NCI-H128 (cell line): ENCODE data around the gene CCDC78.
"Not testable (repeated sequence)": the region's sequence is repeated elsewhere in the genome, so short reads cannot be mapped to it uniquely, and the experiment has no call there.

ENCODE experiments used
- DNase-seq: peaks from one replicate; lab custom pipeline; 2025; ENCODE audit not compliant: unreplicated experiment; lab: John Stamatoyannopoulos, UW

CCDC78 gene

DNA sequence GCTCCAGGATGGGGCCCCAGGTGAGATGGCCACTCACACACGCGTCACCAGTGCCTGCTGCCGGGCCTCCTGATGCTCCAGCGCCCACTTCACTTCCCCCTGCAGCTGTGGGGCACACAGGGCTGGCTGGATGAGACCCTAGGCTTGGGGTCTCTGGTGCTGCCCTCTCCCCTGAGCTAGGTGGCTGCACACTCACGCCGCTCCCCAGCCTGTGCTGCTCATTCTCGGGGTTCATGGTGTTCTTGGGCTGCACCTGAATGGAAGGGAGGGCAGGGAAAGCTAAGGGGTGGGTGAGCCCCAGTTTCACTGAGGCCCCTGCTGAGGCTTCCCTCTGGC lies 1.2 kb downstream of the CCDC78 start:
- DNase-seq = no peak

GRCh38 chr16:724188-725040 lies 1.8 kb downstream of the CCDC78 start:
- no peak for DNase-seq

- no peak for DNase-seq
Measured at GRCh38 chr16:723695-724094, 2.5 kb downstream of the CCDC78 start.

GRCh38 chr16:722835-723633 lies 3.2 kb downstream of the CCDC78 start:
- no peak for DNase-seq

- no peak for DNase-seq
Measured at GRCh38 chr16:721765-722540, 4.3 kb downstream of the CCDC78 start.

- peak; percentile 67 for DNase-seq
Measured at GRCh38 chr16:720990-721764, 5.1 kb downstream of the CCDC78 start, which contains the start of gene ANTKMT. Gene ANTKMT (plus strand): TSS chr16:721146. CDS start chr16:721275, 129 bp downstream.

DNA sequence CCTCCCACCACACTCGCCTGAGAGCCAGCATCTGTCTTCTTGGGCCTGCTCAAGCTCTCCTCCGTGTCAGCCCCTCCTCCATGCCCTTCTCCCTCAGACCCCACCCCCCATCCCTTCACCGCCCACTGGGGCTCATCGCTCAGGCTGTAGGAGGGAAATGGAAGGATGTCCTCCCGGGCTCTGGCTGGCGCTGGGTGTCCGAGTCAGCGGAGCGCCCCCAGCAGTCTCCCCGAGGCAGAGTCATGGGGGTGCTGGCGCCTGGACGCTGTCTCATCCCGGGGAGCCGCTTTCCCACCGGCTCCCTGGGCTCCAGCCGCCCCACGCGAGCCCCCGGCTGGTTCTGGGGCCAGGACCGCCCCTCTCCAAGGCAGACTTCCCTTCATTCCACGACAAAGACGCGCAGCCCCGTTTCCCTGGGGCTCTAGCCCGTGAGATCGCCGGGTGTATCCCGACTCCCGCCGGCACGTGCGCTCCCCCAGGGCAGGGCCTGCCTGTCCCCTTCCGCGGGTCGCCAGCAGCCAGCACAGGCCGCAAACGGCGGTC lies 5.7 kb downstream of the CCDC78 start:
- DNase-seq = no peak

GRCh38 chr16:719815-720446 lies 6.3 kb downstream of the CCDC78 start:
- DNase-seq = no peak

GRCh38 chr16:718922-719321 lies 7.3 kb downstream of the CCDC78 start:
- no peak for DNase-seq

GRCh38 chr16:718389-718788 lies 7.9 kb downstream of the CCDC78 start:
- no peak for DNase-seq

GRCh38 chr16:717450-718245 lies 8.6 kb downstream of the CCDC78 start:
- no peak for DNase-seq

DNA sequence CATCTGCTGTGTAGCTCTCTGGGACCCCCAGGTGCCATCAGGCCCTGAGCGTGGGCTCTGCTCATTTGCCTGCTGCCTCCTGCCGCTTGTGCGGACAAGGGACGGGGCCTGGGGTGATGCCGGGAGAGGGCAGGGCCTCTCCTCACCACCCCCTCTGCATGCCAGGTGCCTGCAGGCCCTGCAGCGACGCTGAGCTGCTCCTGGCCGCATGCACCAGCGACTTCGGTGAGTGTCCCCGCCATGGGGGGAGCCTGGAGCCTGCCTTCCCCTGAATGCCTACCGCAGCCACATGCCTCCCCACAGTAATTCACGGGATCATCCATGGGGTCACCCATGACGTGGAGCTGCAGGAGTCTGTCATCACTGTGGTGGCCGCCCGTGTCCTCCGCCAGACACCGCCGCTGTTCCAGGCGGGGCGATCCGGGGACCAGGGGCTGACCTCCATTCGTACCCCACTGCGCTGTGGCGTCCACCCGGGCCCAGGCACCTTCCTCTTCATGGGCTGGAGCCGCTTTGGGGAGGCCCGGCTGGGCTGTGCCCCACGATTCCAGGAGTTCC lies 9.4 kb downstream of the CCDC78 start:
- no peak for DNase-seq

- no peak for DNase-seq
Measured at GRCh38 chr16:716200-716568, 10.1 kb downstream of the CCDC78 start.

DNA sequence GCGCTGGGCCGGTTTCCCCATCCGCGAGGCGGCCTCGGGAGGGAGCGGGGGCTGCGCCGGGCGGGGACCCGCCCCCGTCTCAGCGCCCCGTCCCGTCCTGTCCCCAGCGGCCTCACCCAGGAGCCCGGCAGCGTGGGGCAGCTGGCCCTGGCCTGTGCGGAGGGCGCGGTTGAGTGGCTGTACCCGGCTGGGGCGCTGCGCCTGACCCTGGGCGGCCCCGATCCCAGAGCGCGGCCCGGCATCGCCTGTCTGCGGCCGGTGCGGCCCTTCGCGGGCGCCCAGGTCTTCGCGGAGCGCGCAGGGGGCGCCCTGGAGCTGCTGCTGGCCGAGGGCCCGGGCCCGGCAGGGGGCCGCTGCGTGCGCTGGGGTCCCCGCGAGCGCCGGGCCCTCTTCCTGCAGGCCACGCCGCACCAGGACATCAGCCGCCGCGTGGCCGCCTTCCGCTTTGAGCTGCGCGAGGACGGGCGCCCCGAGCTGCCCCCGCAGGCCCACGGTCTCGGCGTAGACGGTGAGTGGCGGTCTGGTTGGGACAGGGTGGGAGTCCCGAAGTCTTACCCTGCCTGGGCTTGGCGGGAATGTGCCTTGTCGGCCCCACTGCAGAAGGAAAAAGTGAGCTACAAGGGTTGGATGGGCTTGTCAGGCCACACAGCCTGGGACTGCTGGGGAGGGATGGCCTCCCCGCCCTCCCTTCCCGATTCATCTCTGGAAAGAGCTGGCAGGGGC lies 10.6 kb downstream of the CCDC78 start:
- no peak for DNase-seq

GRCh38 chr16:714558-715476 lies 11.4 kb downstream of the CCDC78 start, which contains the start of gene METRN:
Gene METRN (plus strand): TSS chr16:715118. CDS start chr16:715290, 172 bp downstream.
- no peak for DNase-seq

- no peak for DNase-seq
Measured at GRCh38 chr16:714079-714478, 12.2 kb downstream of the CCDC78 start.

GRCh38 chr16:712740-713250 lies 13.4 kb downstream of the CCDC78 start:
- not testable (repeated sequence) for DNase-seq
